Activated CD4-positive, alpha-beta memory T cell treated with anti-CD3 and anti-CD28 coated beads for 36 hours (primary cell): ENCODE data around the gene DOHH. TPM values are rescaled to one million over a fixed set of nuclear protein-coding genes. Genes with fewer than 3 reads are reported as not detected.
"Not testable (repeated sequence)": the region's sequence is repeated elsewhere in the genome, so short reads cannot be mapped to it uniquely, and the experiment has no call there.

Experiments
- CTCF ChIA-PET: fragments of 350-600 bp; sonication (Branson Sonifier 250); formaldehyde crosslinking; loops from one replicate; lab custom pipeline; 2021; ENCODE audit warnings: antibody characterized with exemption, inconsistent platforms; lab: Charles Lee
- POLR2A ChIA-PET: fragments of 350-600 bp; sonication (Branson Sonifier 250); formaldehyde crosslinking; loops from one replicate; lab custom pipeline; 2021; ENCODE audit warnings: antibody characterized with exemption; lab: Charles Lee
- DNase-seq: peaks from one replicate; pipeline ENCODE4 v3.0.0-alpha.2; 2020
- H3K27ac Mint-ChIP-seq: one replicate; pipeline ENCODE4 v1.8.0; 2021; ENCODE audit warnings: mixed read lengths
- H3K27me3 Mint-ChIP-seq: one replicate; pipeline ENCODE4 v1.8.0; 2021; ENCODE audit warnings: mixed read lengths
- H3K36me3 Mint-ChIP-seq: one replicate; pipeline ENCODE4 v1.8.0; 2021; ENCODE audit warnings: mixed read lengths
- H3K4me1 Mint-ChIP-seq: one replicate; pipeline ENCODE4 v1.8.0; 2021; ENCODE audit warnings: low read depth, mixed read lengths
- H3K4me3 Mint-ChIP-seq: one replicate; pipeline ENCODE4 v1.8.0; 2021; ENCODE audit warnings: mild to moderate bottlenecking, mixed read lengths
- H3K9me3 Mint-ChIP-seq: one replicate; pipeline ENCODE4 v1.8.0; 2021; ENCODE audit warnings: mixed read lengths
- intact Hi-C: fragments of 100-400 bp; cut with micrococcal nuclease; formaldehyde crosslinking; loops from one replicate; pipeline ENCODE4 v1.15.1; 2023
- total RNA-seq, 2 experiments: library from RNA; stranded (reverse); gene quantifications; one replicate each; pipeline ENCODE4 v1.2.3, GENCODE V29; 2021

DOHH gene
- total RNA-seq, 2 experiments from 2014 or later: 15.0 to 17.0 TPM

- peaks cover 31% of the 10 kb centered on the region for H3K4me1 Mint-ChIP-seq
- CTCF ChIA-PET: no interaction called here
Measured at GRCh38 chr19:3515891-3516422, 15.5 kb upstream of the DOHH start.

DNA sequence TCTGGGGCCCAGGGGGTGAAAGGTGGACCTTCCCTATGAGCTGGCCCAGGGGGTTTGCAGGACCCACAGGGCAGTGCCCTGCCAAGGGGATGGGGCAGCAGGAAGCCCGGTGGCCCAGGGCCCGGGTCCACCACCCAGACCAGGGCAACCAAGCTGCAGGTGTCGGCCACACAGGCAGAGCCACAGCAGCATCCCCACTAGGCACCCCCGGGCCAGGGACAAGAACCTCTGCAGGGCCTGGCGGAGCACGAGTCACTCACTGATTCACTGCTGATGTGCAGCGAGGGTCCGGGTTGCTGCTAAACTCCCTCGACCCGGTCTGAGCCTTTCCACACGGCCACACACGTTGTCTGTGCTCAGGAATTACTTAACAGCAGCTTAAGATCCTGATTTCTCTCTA lies 14.5 kb upstream of the DOHH start:
- DNase-seq: no peak
- Mint-ChIP-seq H3K27me3 (no peaks in the 10 kb centered on the region), H3K27ac (no peak overlapping the region), H3K36me3 (peaks cover under 1% of the 10 kb centered on the region), H3K4me1 (peaks cover 38% of the 10 kb centered on the region), H3K9me3 (no peaks in the 10 kb centered on the region), H3K4me3 (no peak overlapping the region)
- intact Hi-C loops: no loop called here
- ChIA-PET POLR2A (interaction anchor here (0.6 kb wide), 1 partner anchor 13 kb away, joined by 4 read pairs; no protein-coding TSS in a partner anchor), CTCF (no interaction called here)

More at GRCh38 chr19:3515891-3516422, 15.5 kb upstream of the DOHH start:
- no peak for DNase-seq
- intact Hi-C loops: no loop called here
- Mint-ChIP-seq H3K27me3 (no peaks in the 10 kb centered on the region), H3K27ac (no peak overlapping the region), H3K36me3 (no peaks in the 10 kb centered on the region), H3K9me3 (no peaks in the 10 kb centered on the region), H3K4me3 (no peak overlapping the region)
- POLR2A ChIA-PET: interaction anchor here (0.6 kb wide), 1 partner anchor 17 kb away, joined by 3 read pairs; no protein-coding TSS in a partner anchor

DNA sequence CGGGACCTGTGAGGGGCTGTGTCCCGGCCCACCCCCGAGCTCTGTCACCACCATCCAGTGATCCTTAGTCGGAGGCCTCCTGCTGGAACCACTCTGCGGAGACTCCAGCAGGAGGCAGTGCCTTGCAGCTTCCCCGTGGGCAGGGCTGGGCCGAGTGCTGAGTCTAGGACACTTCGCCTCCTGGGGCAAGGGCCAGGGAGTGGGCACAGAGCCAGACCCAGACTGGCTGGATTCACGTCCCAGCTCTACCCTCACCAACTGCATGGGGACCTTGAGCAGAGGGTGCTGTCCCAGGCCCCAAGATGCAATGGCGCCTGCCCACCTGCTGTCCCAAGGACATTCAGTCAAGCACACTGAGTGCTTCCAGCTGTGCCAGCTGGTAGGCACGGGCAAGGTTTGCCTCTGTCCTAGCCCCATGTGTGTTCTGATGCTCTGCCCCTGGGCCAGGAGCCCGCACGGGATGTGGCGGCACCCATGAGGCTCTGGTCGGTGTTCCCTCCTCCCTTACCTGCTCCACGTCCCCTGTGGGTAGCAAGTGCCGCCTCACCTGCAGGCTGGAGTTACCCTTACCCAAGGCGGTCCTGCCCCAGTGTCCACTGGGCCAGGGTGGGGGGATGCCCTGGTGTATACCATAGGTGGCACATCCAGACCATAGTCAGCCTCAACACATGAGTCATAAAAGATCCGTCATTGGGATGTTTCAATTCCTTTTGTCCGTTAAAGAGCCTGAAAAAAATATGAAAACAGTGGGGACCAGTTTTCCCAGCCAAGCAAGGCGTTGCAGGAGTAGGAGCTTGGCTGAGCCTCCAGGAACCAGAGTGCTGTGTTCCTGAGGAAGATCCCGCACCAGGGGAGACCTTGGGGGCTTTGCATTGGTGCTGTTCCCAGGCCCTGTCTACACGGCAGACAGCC lies 13.0 kb upstream of the DOHH start:
- no peak for DNase-seq
- no peaks in the 10 kb centered on the region for H3K9me3 Mint-ChIP-seq

DNA sequence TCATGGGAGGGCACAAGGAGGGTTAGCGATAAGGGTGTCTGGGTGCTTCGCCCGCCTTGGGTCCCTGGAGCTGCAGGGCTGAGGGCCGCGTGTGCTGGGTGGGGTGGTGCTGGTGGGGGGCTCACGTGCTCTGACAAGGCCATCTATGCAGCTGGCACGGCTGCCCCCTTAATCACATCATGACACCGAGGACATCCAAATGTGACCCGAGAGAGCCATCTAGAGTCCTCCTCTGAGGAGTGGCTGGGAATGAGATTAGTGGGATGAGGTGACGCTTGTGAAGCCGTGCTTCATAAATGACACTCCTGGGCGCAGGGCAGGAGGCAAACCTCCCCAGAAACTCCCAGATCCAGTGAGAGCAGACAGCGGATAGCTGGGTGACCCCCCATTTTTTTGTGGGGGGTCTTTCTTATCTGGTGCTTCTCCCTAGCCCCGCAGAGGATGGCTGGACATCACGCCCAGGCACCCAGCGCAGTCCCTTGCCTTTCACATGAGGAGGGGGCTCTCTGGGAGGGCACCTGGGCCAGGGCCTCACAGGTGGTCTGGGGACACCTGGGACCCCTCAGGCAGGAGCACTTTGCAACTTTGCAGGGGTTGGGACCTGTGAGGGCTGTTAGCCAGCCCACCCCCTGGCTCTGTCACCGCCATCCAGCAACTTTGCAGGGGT lies 12.2 kb upstream of the DOHH start:
- DNase-seq: no peak
- CTCF ChIA-PET: interaction anchor here (0.9 to 1.7 kb wide), 3 partner anchors 32 to 40 kb away, joined by 3 to 8 read pairs (median 4); no protein-coding TSS in a partner anchor
- POLR2A ChIA-PET: no interaction called here
- intact Hi-C loops: no loop called here
- Mint-ChIP-seq H3K4me3 (no peak overlapping the region), H3K27ac (no peak overlapping the region), H3K4me1 (peaks cover 54% of the 10 kb centered on the region), H3K36me3 (peaks cover 11% of the 10 kb centered on the region), H3K27me3 (no peaks in the 10 kb centered on the region), H3K9me3 (no peaks in the 10 kb centered on the region)

More for the DNA sequence above, 13.0 kb upstream of the DOHH start:
- intact Hi-C loops: no loop called here
- H3K27me3 Mint-ChIP-seq: no peaks in the 10 kb centered on the region
- peaks cover 9% of the 10 kb centered on the region for H3K36me3 Mint-ChIP-seq
- ChIA-PET POLR2A (no interaction called here), CTCF (interaction anchor here (0.9 to 1.7 kb wide), 3 partner anchors 31 to 41 kb away, joined by 3 to 8 read pairs (median 4); no protein-coding TSS in a partner anchor)
- H3K27ac Mint-ChIP-seq: no peak overlapping the region
- no peak overlapping the region for H3K4me3 Mint-ChIP-seq
- H3K4me1 Mint-ChIP-seq: peaks cover 50% of the 10 kb centered on the region

DNA sequence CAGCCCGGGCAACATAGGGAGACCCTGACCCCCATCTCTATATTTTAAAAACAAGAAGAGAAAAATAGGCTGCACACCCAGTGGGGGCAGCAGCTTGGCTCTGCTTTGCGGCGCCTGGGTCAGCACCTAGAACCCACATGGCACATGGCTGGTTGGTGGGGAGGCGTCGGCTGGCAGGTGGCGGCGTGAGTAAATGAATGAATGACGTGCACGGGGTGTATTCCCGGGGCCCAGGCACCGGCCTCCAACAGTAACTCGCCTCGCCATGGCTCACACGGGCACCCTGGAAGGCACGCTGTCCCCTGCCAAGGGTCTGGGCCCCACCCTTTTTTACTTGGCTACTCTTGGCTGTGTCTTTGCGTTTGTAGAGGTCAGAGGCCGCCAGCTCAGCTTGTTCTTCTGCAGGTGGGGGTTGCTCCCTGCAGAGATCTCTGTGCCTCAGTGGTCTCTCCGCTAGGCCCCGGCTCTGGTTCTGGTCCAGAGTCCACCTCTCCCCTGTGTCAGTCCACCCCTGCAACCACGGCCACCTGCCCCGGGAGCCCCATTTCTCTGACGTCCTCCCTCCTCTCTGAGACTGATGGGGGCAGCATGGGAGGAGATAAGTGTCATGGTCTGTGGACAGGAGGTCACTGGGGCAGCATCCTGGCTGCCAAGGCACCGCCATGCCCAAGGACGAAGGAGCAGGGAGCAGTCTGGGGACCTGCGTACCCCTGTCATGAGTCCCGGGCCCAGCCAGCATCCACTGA lies 11.2 kb upstream of the DOHH start:
- Mint-ChIP-seq H3K36me3 (peaks cover 11% of the 10 kb centered on the region), H3K4me1 (peaks cover 59% of the 10 kb centered on the region), H3K27ac (no peak overlapping the region), H3K9me3 (no peaks in the 10 kb centered on the region), H3K27me3 (no peaks in the 10 kb centered on the region), H3K4me3 (no peak overlapping the region)
- DNase-seq: no peak
- ChIA-PET CTCF (interaction anchor here (1.7 kb wide), 1 partner anchor 33 kb away, joined by 8 read pairs; no protein-coding TSS in a partner anchor), POLR2A (no interaction called here)
- intact Hi-C loops: no loop called here

DNA sequence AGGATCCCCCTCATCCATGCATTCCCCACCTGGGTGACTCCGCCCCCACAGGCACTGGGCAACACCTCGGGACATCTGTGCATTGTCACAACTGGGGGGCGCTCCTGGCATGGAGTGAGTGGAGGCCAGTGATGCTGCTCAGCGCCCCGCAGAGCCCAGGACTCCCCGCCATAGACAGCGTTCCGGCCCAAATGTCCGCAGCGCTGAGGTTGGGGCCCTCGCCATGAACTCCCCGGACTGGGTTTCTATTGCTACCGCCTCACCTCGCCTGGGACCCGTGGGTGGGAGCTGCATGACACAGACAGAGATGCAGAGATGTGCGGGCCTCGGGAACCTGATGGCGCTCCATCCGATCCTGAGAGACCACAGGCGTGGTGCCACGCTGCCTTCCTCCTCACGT lies 10.3 kb upstream of the DOHH start:
- no peak for DNase-seq
- Mint-ChIP-seq H3K4me1 (peaks cover 51% of the 10 kb centered on the region), H3K4me3 (no peak overlapping the region), H3K27ac (no peak overlapping the region), H3K36me3 (peaks cover 13% of the 10 kb centered on the region), H3K9me3 (no peaks in the 10 kb centered on the region), H3K27me3 (no peaks in the 10 kb centered on the region)
- intact Hi-C loops: no loop called here
- POLR2A ChIA-PET: no interaction called here
- CTCF ChIA-PET: no interaction called here

DNA sequence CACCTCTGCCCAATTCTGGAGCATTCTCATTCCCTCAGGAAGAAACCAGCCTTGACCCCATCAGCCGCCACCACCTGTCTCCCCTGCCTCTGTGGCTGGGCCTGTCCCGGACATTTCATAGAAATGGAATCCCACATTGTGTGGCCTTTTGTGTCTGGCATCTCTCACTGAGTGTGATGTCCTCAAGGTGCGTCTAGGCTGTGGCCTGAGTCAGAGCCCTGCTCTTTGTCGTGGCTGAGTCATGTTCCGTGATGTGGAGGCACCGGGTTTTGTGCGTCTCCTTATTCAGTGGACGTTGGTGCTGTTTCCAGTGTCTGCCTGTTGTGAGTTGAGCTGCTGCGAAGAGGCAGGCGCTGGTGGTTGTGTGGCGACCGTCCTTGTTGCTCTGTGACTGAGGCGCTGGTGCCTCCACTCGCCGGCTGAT lies 9.1 kb upstream of the DOHH start:
- Mint-ChIP-seq H3K36me3 (peaks cover 14% of the 10 kb centered on the region), H3K4me1 (peaks cover 53% of the 10 kb centered on the region), H3K4me3 (peak overlapping the region; percentile 16), H3K27me3 (no peaks in the 10 kb centered on the region), H3K27ac (peak overlapping the region; percentile 42), H3K9me3 (no peaks in the 10 kb centered on the region)
- intact Hi-C loops: loop anchor here (5.0 to 10.0 kb wide), 2 partner anchors 478 to 725 kb away; partner anchors contain the start of genes EEF2, SGTA and THOP1
- POLR2A ChIA-PET: no interaction called here
- CTCF ChIA-PET: no interaction called here
- DNase-seq: peak; percentile 65

- POLR2A ChIA-PET: no interaction called here
- peak overlapping the region; percentile 32 for H3K4me3 Mint-ChIP-seq
- DNase-seq: peak; percentile 31
- H3K27me3 Mint-ChIP-seq: no peaks in the 10 kb centered on the region
- H3K27ac Mint-ChIP-seq: peak overlapping the region; percentile 42
- CTCF ChIA-PET: no interaction called here
- H3K9me3 Mint-ChIP-seq: no peaks in the 10 kb centered on the region
- intact Hi-C loops: loop anchor here (5.0 to 10.0 kb wide), 2 partner anchors 478 to 724 kb away; partner anchors contain the start of genes EEF2, SGTA and THOP1
- H3K4me1 Mint-ChIP-seq: peaks cover 50% of the 10 kb centered on the region
- peaks cover 14% of the 10 kb centered on the region for H3K36me3 Mint-ChIP-seq
Measured at GRCh38 chr19:3508771-3509535, 8.5 kb upstream of the DOHH start.

GRCh38 chr19:3508121-3508661 lies 7.7 kb upstream of the DOHH start:
- CTCF ChIA-PET, H3K9me3 Mint-ChIP-seq, H3K27me3 Mint-ChIP-seq, DNase-seq, H3K27ac Mint-ChIP-seq, POLR2A ChIA-PET: not testable (repeated sequence)
- H3K36me3 Mint-ChIP-seq: peaks cover 14% of the 10 kb centered on the region
- H3K4me1 Mint-ChIP-seq: peaks cover 46% of the 10 kb centered on the region
- peak overlapping the region; percentile 32 for H3K4me3 Mint-ChIP-seq
- intact Hi-C loops: loop anchor here (5.0 to 10.0 kb wide), 2 partner anchors 479 to 723 kb away; partner anchors contain the start of genes EEF2, SGTA and THOP1

GRCh38 chr19:3507371-3508120 lies 7.1 kb upstream of the DOHH start:
- Mint-ChIP-seq H3K4me3 (peak overlapping the region; percentile 93), H3K36me3 (peaks cover 14% of the 10 kb centered on the region), H3K4me1 (peaks cover 46% of the 10 kb centered on the region), H3K9me3 (no peaks in the 10 kb centered on the region), H3K27ac (peak overlapping the region; percentile 77), H3K27me3 (no peaks in the 10 kb centered on the region)
- ChIA-PET POLR2A (interaction anchor here (1.1 kb wide), 1 partner anchor 255 kb away, joined by 3 read pairs; the partner anchor contains the start of gene MRPL54), CTCF (no interaction called here)
- peak; percentile 67 for DNase-seq
- intact Hi-C loops: loop anchor here (2.0 to 10.0 kb wide), 5 partner anchors 49 to 723 kb away; partner anchors contain the start of genes CACTIN, EEF2, HMG20B and MFSD12
